T-helper 1 cell (primary cell): ENCODE results near the gene HSD17B14.
"Not testable (repeated sequence)": the region's sequence is repeated elsewhere in the genome, so short reads cannot be mapped to it uniquely, and the experiment has no call there.

ENCODE experiments used
- DNase-seq, 5 donors: peaks; one replicate each; pipeline ENCODE4 v3.0.0-alpha.2; 2012 to 2020
- total RNA-seq, 4 donors: gene quantifications; one replicate each; lab custom pipeline; 2026; lab: John Stamatoyannopoulos, UW

Gene HSD17B14
- 0.23 to 0.95 (median 0.29) reads per million in 4 donors for total RNA-seq

- no peak for DNase-seq
Observed at GRCh38 chr19:48836089-48837017, at the start of gene HSD17B14. HSD17B14 (minus strand) TSS chr19:48836491; CDS start chr19:48836411, 80 bp downstream.

GRCh38 chr19:48883726-48884125 lies 47.4 kb upstream of the HSD17B14 start:
- DNase-seq: no peak

GRCh38 chr19:48881741-48882657 lies 45.7 kb upstream of the HSD17B14 start:
- DNase-seq: peak in 1 of 5 donors; percentile 29

GRCh38 chr19:48879696-48880095 lies 43.4 kb upstream of the HSD17B14 start:
- DNase-seq: not testable (repeated sequence)

GRCh38 chr19:48879025-48879637 lies 42.8 kb upstream of the HSD17B14 start:
- no peak for DNase-seq

- peak in 1 of 5 donors; percentile 74 for DNase-seq
Observed at GRCh38 chr19:48878196-48879024, 42.1 kb upstream of the HSD17B14 start.

GRCh38 chr19:48877855-48878195 lies 41.5 kb upstream of the HSD17B14 start:
- no peak for DNase-seq

- peak in 3 of 5 donors; percentile 33 to 43 (median 42) for DNase-seq
Observed at GRCh38 chr19:48876043-48876981, 40.0 kb upstream of the HSD17B14 start.

GRCh38 chr19:48874303-48875135 lies 38.2 kb upstream of the HSD17B14 start:
- peak in 2 of 5 donors; percentile 33 to 49 for DNase-seq

GRCh38 chr19:48873476-48874302 lies 37.4 kb upstream of the HSD17B14 start:
- DNase-seq: peak in 1 of 5 donors; percentile 36

- peak; percentile 43 to 89 (median 73) for DNase-seq
Observed at GRCh38 chr19:48872884-48873475, 36.7 kb upstream of the HSD17B14 start.

- DNase-seq: peak; percentile 91 to 99 (median 95)
Observed at GRCh38 chr19:48872182-48872883, 36.0 kb upstream of the HSD17B14 start, which contains the start of gene PPP1R15A. PPP1R15A (plus strand) TSS chr19:48872421; CDS start chr19:48873234, 813 bp downstream.

GRCh38 chr19:48871471-48872181 lies 35.3 kb upstream of the HSD17B14 start:
- not testable (repeated sequence) for DNase-seq

- no peak for DNase-seq
Observed at GRCh38 chr19:48870048-48870447, 33.8 kb upstream of the HSD17B14 start.

- DNase-seq: no peak
Observed at GRCh38 chr19:48868114-48868886, 32.0 kb upstream of the HSD17B14 start, which contains the start of gene PLEKHA4. PLEKHA4 (minus strand) TSS chr19:48868617; CDS start chr19:48867620, 997 bp downstream.

- DNase-seq: no peak
Observed at GRCh38 chr19:48867746-48868113, 31.4 kb upstream of the HSD17B14 start.
